Superior temporal gyrus (tissue), 1 donor: Measurements from ENCODE around the gene DENND1A.
A peak's percentile ranks its signal among the peaks of the same experiment; 100 is the strongest.

ENCODE experiments used
- DNase-seq: peaks from one replicate; pipeline ENCODE4 v3.0.0-alpha.2; 2016; ENCODE audit errors: extremely low spot score

Gene DENND1A

GRCh38 chr9:123865226-123866000 lies 64.5 kb downstream of the DENND1A start:
- DNase-seq, result no peak

GRCh38 chr9:123864251-123864650 lies 65.7 kb downstream of the DENND1A start:
- no peak for DNase-seq

- no peak for DNase-seq
Measured at GRCh38 chr9:123863164-123863855, 66.6 kb downstream of the DENND1A start.

- no peak for DNase-seq
Measured at GRCh38 chr9:123861756-123862120, 68.2 kb downstream of the DENND1A start.

GRCh38 chr9:123861086-123861755 lies 68.7 kb downstream of the DENND1A start:
- DNase-seq, result peak; percentile 42

GRCh38 chr9:123860603-123861002 lies 69.3 kb downstream of the DENND1A start:
- peak; percentile 45 for DNase-seq

GRCh38 chr9:123852403-123852802 lies 77.5 kb downstream of the DENND1A start:
- DNase-seq, result no peak

- no peak for DNase-seq
Measured at GRCh38 chr9:123851851-123852250, 78.1 kb downstream of the DENND1A start.

- no peak for DNase-seq
Measured at GRCh38 chr9:123848447-123849085, 81.4 kb downstream of the DENND1A start.

- DNase-seq, result no peak
Measured at GRCh38 chr9:123846966-123847365, 83.0 kb downstream of the DENND1A start.

- DNase-seq, result no peak
Measured at GRCh38 chr9:123843703-123844102, 86.2 kb downstream of the DENND1A start.

- DNase-seq, result no peak
Measured at GRCh38 chr9:123835821-123836220, 94.1 kb downstream of the DENND1A start.

GRCh38 chr9:123834889-123835562 lies 94.9 kb downstream of the DENND1A start:
- peak; percentile 35 for DNase-seq

GRCh38 chr9:123834218-123834888 lies 95.6 kb downstream of the DENND1A start:
- no peak for DNase-seq

GRCh38 chr9:123832858-123833650 lies 96.9 kb downstream of the DENND1A start:
- no peak for DNase-seq

- DNase-seq, result no peak
Measured at GRCh38 chr9:123832176-123832575, 97.8 kb downstream of the DENND1A start.

GRCh38 chr9:123828449-123828848 lies 101.5 kb downstream of the DENND1A start:
- no peak for DNase-seq

- DNase-seq, result no peak
Measured at GRCh38 chr9:123825342-123826060, 104.4 kb downstream of the DENND1A start.

- no peak for DNase-seq
Measured at GRCh38 chr9:123823194-123823947, 106.6 kb downstream of the DENND1A start.
